GM21737 (cell line): Measurements from ENCODE around the gene CSRP1.
A peak's percentile ranks its signal among the peaks of the same experiment; 100 is the strongest.

Experiments
- ATAC-seq: cut with Tn5 transposase; IDR thresholded peaks from one replicate; pipeline ENCODE4 v1.9.1; 2021; ENCODE audit warnings: mild to moderate bottlenecking, moderate library complexity; ENCODE audit not compliant: unreplicated experiment

Gene CSRP1

GRCh38 chr1:201515062-201515750 lies 8.3 kb upstream of the CSRP1 start:
- no peak for ATAC-seq

- ATAC-seq, result no peak
Measured at GRCh38 chr1:201514466-201514865, 7.5 kb upstream of the CSRP1 start.

- ATAC-seq, result no peak
Measured at GRCh38 chr1:201513498-201514243, 6.7 kb upstream of the CSRP1 start.

GRCh38 chr1:201511941-201512539 lies 5.1 kb upstream of the CSRP1 start:
- no peak for ATAC-seq

- no peak for ATAC-seq
Measured at GRCh38 chr1:201511396-201511940, 4.5 kb upstream of the CSRP1 start.

GRCh38 chr1:201510734-201511133 lies 3.8 kb upstream of the CSRP1 start:
- ATAC-seq, result no peak

GRCh38 chr1:201509601-201510374 lies 2.9 kb upstream of the CSRP1 start:
- ATAC-seq, result no peak

GRCh38 chr1:201508809-201509208 lies 1.9 kb upstream of the CSRP1 start:
- no peak for ATAC-seq

- peak; percentile 2 for ATAC-seq
Measured at GRCh38 chr1:201507360-201507675, 395 bp upstream of the CSRP1 start.

- ATAC-seq, result no peak
Measured at GRCh38 chr1:201506092-201506491, 831 bp downstream of the CSRP1 start.

- no peak for ATAC-seq
Measured at GRCh38 chr1:201505503-201505890, 1.4 kb downstream of the CSRP1 start.

GRCh38 chr1:201504799-201505502 lies 2.0 kb downstream of the CSRP1 start:
- no peak for ATAC-seq

- no peak for ATAC-seq
Measured at GRCh38 chr1:201504179-201504631, 2.7 kb downstream of the CSRP1 start.

- no peak for ATAC-seq
Measured at GRCh38 chr1:201503397-201504176, 3.3 kb downstream of the CSRP1 start.

GRCh38 chr1:201502511-201502857 lies 4.4 kb downstream of the CSRP1 start:
- no peak for ATAC-seq

GRCh38 chr1:201501812-201502510 lies 5.0 kb downstream of the CSRP1 start:
- no peak for ATAC-seq

GRCh38 chr1:201501144-201501543 lies 5.8 kb downstream of the CSRP1 start:
- no peak for ATAC-seq

GRCh38 chr1:201500670-201501120 lies 6.2 kb downstream of the CSRP1 start:
- no peak for ATAC-seq
